Neural crest cell (in vitro differentiated cells): ENCODE data around the gene PRDM16. TPM values are rescaled to one million over a fixed set of nuclear protein-coding genes. Genes with fewer than 3 reads are reported as not detected.

ENCODE experiments used
- DNase-seq: peaks from one replicate; pipeline ENCODE4 v3.0.0; 2021; ENCODE audit warnings: low read depth, mixed read lengths, low spot score
- H3K27ac Mint-ChIP-seq: one replicate; pipeline ENCODE4 v1.8.0; 2021; ENCODE audit warnings: mild to moderate bottlenecking, mixed read lengths; ENCODE audit not compliant: unreplicated experiment
- H3K27me3 Mint-ChIP-seq: 2 replicates; pipeline ENCODE4 v1.8.0; 2021; ENCODE audit warnings: low read depth, mild to moderate bottlenecking, mixed read lengths
- H3K36me3 Mint-ChIP-seq: 2 replicates; pipeline ENCODE4 v1.8.0; 2021; ENCODE audit warnings: low read depth, mild to moderate bottlenecking, mixed read lengths
- H3K4me1 Mint-ChIP-seq: 2 replicates; pipeline ENCODE4 v1.8.0; 2021; ENCODE audit warnings: mixed read lengths
- H3K4me3 Mint-ChIP-seq: one replicate; pipeline ENCODE4 v1.8.0; 2021; ENCODE audit warnings: mild to moderate bottlenecking, mixed read lengths
- H3K9me3 Mint-ChIP-seq: 2 replicates; pipeline ENCODE4 v1.8.0; 2021; ENCODE audit warnings: mixed read lengths
- total RNA-seq: library from RNA; stranded (reverse); gene quantifications from 2 replicates; pipeline ENCODE4 v1.2.1, GENCODE V29; 2021
- TF ChIP-seq, protein P1 (sequence below): fragments of 200-600 bp; sonication (generic); conservative IDR thresholded peaks from 2 replicates; pipeline ENCODE4 v1.5.0; 2021; ENCODE audit warnings: antibody characterized with exemption, mild to moderate bottlenecking

The PRDM16 gene
- total RNA-seq, 1 donor from 2014 or later = 11.7 TPM

DNA sequence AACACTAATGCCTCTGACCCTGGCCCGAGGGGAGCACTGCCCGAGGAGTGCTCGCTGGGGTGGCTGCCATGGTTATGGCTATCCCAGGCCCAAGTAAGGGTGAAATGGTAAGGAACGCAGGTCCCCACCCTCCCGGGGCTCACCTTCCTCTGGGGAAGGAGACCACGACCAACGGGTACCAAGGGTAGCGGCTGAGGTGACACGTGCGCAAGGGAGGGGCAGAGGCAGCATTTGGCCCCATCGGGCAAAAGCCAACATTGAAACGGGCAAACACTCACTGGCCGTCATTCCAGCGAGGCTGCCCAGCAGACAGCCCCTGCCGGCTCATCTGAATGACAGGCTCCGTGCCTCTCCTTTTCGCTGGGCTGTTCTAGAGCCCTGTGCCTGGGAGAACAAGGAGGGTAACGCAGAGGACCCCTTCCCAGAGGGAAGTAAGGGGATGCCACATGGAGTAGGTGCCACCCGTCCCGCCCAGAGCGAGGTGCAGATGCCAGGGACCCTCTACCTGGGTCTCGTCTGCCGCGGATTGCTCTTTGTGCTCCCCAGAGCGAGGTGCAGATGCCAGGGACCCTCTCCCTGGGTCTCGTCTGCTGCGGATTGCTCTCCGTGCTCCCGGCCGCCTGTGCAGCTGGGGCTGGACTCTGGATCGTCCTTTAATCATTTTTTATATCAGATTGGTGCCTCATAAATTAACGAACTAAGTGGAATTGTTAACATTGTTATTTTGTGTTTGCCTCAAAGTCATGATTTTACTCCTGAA, 31.5 kb upstream of the PRDM16 start:
- TF ChIP-seq, protein P1, sequence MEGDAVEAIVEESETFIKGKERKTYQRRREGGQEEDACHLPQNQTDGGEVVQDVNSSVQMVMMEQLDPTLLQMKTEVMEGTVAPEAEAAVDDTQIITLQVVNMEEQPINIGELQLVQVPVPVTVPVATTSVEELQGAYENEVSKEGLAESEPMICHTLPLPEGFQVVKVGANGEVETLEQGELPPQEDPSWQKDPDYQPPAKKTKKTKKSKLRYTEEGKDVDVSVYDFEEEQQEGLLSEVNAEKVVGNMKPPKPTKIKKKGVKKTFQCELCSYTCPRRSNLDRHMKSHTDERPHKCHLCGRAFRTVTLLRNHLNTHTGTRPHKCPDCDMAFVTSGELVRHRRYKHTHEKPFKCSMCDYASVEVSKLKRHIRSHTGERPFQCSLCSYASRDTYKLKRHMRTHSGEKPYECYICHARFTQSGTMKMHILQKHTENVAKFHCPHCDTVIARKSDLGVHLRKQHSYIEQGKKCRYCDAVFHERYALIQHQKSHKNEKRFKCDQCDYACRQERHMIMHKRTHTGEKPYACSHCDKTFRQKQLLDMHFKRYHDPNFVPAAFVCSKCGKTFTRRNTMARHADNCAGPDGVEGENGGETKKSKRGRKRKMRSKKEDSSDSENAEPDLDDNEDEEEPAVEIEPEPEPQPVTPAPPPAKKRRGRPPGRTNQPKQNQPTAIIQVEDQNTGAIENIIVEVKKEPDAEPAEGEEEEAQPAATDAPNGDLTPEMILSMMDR = no peak
- Mint-ChIP-seq H3K27ac (no peak overlapping the region), H3K4me1 (no peaks in the 10 kb centered on the region), H3K36me3 (no peaks in the 10 kb centered on the region), H3K9me3 (no peaks in the 10 kb centered on the region), H3K4me3 (no peak overlapping the region), H3K27me3 (peaks cover 19% of the 10 kb centered on the region)
- DNase-seq = no peak

DNA sequence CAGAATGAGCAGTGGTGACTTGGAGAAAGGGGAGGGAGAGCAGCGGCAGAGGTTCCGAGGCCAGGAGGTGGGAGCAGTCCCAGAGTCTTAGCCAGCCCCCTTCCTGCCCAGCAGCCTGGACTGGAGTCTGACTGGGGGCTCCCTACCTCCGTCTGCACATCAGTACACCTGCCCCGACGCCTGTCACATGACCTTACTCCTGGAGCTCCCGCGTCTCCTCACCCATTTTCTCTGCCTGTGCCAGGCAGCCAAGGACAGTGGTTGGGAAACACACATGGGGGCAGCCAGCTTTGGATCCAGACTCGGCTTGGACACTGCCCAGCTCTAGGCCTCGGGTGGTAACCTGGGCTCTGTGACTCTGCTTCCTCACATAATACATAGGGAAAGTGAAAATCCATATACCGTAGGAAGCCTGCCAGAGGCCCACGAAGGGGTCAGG, 30.9 kb upstream of the PRDM16 start:
- Mint-ChIP-seq H3K4me1 (no peaks in the 10 kb centered on the region), H3K4me3 (no peak overlapping the region), H3K27ac (no peak overlapping the region), H3K9me3 (no peaks in the 10 kb centered on the region), H3K27me3 (peaks cover 24% of the 10 kb centered on the region), H3K36me3 (no peaks in the 10 kb centered on the region)
- DNase-seq = no peak
- TF ChIP-seq, protein P1 = no peak

GRCh38 chr1:3038571-3039181, 30.3 kb upstream of the PRDM16 start:
- no peak overlapping the region for H3K27ac Mint-ChIP-seq
- no peak for DNase-seq
- TF ChIP-seq, protein P1 = no peak
- H3K4me3 Mint-ChIP-seq = no peak overlapping the region
- no peaks in the 10 kb centered on the region for H3K36me3 Mint-ChIP-seq
- peaks cover 27% of the 10 kb centered on the region for H3K27me3 Mint-ChIP-seq
- no peaks in the 10 kb centered on the region for H3K4me1 Mint-ChIP-seq
- no peaks in the 10 kb centered on the region for H3K9me3 Mint-ChIP-seq

GRCh38 chr1:3040004-3040403, 29.0 kb upstream of the PRDM16 start:
- Mint-ChIP-seq H3K27ac (no peak overlapping the region), H3K4me3 (no peak overlapping the region), H3K9me3 (peaks cover 2% of the 10 kb centered on the region), H3K4me1 (no peaks in the 10 kb centered on the region), H3K27me3 (peaks cover 31% of the 10 kb centered on the region), H3K36me3 (no peaks in the 10 kb centered on the region)
- TF ChIP-seq, protein P1 = no peak
- DNase-seq = no peak

DNA sequence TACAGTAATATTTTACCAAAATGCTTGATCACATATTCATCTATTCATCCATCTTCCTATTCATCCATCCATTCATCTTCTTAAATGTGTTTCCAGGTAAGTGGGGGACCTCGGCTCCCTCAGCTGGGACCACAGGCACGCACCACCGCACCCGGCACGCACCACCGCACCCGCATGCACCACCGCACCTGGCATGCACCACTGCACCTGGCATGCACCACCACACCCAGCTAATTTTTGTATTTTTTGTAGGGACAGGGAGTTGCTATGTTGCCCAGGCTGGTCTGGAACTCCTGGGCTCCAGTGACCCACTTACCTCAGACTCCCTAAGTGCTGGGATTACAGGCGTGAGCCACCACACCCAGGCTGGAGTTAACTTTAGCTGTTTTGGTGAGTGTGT, 26.5 kb upstream of the PRDM16 start:
- peaks cover 2% of the 10 kb centered on the region for H3K9me3 Mint-ChIP-seq
- H3K27ac Mint-ChIP-seq = no peak overlapping the region
- TF ChIP-seq, protein P1 = no peak
- no peaks in the 10 kb centered on the region for H3K4me1 Mint-ChIP-seq
- DNase-seq = no peak
- H3K4me3 Mint-ChIP-seq = no peak overlapping the region
- no peaks in the 10 kb centered on the region for H3K36me3 Mint-ChIP-seq
- peaks cover 45% of the 10 kb centered on the region for H3K27me3 Mint-ChIP-seq
